UCSD-AML1 (cell line): Measurements from ENCODE around the gene GFRA1.

ENCODE experiments used
- DNase-seq: peaks from one replicate; lab custom pipeline; 2025; ENCODE audit not compliant: unreplicated experiment; lab: John Stamatoyannopoulos, UW

GFRA1 gene

DNA sequence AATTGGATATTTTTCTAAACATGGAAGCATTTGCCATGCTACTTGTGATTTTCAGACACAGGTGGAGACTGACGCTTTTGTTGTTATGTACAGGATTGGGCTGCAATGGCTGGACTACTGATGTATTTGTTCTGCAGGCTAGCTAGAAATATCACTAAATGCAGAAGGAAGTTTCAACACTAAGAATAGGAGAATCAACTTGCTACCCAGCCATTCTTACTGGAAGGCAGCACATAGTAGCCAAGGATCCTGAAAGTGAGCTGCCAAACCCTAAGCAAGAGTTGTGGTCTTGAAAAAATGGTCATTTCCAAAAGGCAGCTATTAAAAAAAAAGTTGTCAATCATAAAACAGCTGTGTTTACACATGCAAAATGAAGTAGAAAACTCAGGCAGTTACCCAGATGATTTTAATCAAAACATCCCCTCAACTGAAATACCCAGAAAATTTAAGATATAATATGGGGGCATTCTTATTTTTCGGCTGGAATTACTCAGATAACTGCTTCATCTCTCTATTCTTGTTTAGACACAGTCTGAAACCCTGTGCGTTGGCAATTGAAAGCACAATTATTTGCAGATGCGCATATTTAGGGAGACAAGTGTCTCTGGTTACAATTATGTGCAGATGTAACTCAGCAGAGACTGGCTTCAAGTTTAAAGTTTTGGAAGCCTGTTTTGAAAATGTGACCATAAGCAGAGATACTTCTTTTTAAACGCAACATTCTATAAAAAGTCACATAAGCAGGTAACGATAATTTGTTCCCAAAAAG, 31.2 kb downstream of the GFRA1 start:
- DNase-seq, result no peak

DNA sequence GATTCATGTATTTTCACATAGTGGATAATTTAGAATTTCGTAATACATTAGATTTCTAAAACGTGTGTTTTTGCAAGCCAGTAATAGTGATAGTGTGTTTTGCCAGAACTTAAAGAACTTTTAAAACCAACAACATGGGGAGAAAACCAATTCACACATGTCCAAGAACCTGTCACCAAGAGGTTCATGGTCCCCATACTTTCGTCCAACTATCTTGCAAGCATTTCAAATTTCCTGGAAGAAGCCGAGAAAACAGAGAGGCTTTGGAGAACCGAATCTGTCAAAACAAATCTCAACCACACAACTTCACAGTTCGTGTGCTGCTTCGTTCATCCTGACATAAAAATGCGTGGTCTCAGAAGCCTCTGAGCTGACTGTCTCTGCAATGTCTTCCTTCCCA, 31.9 kb downstream of the GFRA1 start:
- no peak for DNase-seq

DNA sequence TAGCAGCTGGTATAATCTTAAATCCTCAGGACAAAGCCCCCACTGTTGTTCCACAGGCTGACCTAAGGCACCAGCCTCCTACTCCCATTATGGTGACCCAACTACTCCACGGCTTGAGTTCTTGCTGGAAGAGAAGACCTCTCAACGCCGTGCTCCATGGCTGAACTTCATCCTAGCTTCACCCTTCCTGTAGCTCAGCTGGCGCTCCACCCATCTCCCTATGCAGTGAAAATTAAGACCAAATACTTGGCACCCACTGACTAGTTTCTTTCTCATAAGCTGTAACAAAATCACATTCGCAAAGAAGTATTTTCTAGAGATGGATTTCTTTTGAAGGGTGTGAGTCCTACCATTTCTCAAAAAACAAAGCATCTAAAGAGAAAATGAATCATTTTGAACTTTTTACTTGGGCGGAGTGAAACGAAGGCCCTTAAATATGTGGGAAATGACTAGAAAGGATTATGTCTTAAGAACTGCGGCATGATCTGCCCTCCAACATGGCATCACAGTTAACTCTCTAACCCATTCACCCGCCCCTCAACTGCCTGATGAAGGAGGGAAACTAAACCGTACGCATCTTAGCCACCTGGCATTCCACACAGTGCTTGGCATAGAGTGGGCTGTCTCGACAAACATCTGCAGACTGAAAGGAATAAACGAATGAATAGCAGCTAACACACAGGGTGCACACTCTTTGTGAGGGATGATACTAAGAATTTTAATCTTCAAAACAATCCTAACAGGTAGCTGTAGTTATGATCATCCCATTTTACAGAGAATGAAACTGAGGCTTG, 32.7 kb downstream of the GFRA1 start:
- DNase-seq, result no peak

DNA sequence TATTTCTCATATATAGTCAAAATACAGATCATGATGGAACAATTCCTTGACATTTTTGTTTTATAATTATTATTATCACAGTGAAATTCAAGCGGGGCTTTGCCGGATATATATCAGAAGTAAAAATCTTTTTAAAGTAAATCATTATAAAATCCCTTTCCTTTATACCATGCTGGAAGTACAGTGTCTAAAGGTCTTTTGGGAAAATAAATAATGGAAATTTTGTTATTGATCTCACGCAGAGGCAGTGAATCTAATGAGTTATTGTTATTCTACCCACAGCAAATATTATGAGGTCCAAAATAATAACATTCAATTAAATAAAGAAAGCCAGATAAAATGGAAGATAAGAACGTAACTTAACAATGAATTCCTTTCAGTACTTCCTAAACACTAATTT, 33.8 kb downstream of the GFRA1 start:
- no peak for DNase-seq

DNA sequence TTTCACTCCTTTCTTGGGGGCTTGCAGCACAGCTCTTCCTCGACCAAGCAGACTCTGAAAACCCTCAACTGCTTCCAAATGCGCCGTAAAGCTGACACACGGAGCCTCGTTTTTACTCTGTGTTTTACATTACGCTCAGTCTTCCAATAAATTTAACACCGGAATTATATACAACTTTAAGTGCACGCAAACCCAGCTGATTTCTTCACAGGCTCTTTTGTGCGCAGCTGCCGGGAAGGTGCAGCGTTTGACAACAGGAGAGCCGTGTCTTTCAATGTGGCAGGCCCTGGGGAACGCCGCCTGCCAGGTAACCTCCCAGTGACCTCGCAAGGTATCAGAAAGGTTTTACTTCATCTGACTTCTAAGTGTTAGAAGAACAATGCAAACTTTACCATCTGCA, 35.0 kb downstream of the GFRA1 start:
- DNase-seq, result no peak

DNA sequence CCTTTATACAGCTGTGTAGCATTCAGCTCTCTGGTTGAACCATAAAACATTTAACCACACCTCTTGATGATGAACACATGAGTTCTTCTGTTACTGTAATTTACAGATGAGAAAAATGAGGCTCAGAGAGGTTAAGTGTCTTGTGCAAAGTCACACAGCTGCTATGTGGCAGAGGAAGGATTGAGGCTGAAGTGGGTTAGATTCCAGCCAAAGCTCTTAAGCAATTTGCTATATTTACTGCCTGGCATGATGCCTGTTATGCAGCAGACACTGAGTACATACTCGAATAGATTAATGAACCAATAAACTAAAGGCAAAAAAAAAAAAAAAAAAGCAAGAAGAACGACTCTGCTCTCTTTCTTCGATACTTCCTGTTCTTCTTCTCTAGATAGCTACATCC, 35.7 kb downstream of the GFRA1 start:
- DNase-seq, result no peak

DNA sequence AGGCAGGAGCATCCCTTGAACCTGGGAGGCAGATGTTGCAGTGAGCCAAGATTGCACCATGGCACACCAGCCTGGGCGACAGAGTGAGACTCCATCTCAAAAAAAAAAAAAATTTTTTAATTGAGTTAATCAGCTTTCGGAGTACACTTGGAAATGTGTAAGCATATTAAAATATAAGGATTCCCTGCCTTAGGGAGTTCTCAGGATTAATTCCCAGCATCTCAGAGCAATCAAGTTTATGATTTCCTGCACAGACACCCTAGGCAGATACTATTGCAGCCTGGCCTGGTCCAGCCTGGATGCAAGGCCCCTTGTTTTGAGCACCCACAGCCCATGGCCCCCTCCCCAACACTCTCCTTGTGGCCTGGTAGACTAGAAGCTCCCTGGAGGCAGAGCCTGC, 39.8 kb downstream of the GFRA1 start:
- no peak for DNase-seq

DNA sequence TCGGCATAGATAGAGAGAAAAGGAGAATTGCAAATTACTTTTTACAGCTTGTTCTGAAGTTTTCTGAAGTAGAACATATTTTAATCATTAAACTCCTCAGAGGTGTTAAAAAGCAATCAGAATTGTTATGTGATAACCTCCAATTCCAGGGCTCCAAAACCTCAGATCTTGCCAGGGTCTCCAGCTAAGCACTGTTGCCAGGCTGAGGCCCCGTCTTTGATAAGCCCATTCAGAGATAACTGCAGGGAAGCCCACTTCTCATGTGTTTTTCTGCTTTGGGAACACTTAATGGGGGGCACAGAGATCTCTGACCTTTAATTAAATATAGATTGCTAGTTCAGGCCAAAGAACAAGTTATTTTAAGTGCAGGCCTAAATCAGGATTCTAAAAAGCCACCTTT, 40.4 kb downstream of the GFRA1 start:
- no peak for DNase-seq

DNA sequence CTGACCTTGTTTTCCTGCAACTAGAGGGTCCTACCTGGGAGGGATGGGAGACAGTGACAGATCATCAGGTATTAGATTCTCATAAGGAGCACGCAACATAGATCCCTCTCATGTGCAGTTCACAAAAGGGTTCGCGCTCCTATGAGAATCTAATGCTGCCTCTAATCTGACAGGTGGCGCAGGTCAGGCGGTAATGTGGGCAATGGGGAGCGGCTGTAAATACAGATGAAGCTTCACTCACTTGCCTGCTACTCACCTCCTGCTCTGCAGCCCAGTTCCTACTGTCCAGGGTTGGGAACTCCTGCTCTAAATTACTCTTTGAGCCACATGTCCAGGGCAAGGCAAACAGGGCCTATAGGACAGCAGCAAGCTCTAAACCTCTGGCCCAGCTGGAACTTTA, 46.2 kb downstream of the GFRA1 start:
- DNase-seq, result no peak

DNA sequence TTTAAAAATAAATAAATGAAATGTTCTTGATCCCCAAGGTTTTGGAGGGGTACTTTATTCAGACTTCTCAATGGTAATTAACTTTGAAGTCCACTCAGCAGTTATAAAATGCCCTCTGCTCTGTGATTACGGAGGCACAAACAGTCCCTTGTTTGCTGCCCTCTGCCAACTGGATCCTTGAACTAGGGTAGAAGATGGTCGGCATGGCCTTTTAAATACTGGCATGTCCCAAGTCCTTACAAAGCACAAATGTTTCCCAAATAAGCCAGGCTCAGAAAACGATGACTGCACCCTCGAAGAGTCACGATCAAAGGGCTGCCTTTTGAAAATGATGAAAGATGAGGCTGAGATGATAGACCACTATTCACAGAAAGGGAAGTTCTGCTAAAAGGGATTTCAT, 47.0 kb downstream of the GFRA1 start:
- no peak for DNase-seq

DNA sequence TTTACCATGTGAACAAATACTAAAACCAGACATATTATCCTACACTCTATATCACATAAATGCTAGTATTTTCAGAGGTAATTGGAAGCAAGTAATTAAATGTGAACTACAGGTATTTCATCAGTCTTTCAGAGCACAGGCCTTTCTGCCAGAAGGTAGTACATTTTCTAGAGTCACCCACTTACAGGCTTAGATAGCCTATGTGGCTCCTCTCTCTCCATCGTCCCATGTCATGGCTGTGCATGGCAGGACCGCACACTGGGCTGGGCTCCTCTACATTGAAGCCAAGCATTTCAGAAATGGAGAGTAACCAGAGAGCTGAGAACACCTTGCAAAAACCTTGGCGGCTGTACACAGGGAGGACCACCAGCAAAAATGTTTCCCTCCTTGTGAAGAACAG, 49.7 kb downstream of the GFRA1 start:
- DNase-seq, result no peak

DNA sequence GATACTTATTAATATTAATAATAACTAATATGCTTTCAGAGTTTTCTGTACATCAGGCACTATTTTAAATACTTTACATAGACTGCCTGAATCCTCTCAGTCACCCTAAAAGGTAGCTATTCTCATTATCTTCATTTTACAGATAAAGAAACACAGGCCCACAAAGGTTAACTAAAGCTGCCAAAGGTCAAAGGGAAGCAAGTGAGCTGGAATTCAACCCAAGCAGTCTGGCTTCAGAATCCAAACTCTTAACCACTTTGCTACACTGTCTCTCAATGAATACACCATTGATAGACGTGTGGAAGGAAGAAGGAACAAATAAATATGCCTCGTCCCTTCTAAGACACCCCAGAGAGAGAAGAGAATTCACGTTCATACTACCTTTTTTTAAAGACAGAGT, 52.0 kb downstream of the GFRA1 start:
- no peak for DNase-seq

DNA sequence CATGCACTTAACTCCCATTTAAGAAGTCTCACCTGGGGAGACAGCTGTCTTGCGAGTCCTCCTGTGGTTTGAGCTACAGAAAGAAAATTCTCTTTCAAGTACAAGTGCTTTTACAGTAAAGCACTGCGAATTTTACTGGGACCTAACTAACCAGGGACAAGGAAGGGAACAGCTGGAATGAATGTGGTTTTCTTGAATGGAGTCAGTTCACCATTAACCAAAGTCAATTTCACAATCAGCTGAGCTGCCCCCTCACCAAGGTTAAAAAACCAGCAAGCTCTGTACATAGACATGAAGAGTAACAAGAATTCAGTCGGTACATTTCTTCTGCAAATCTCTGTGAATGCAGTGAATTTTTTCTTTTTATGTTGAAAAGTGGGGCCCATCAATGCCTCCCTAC, 56.3 kb downstream of the GFRA1 start:
- DNase-seq, result no peak

DNA sequence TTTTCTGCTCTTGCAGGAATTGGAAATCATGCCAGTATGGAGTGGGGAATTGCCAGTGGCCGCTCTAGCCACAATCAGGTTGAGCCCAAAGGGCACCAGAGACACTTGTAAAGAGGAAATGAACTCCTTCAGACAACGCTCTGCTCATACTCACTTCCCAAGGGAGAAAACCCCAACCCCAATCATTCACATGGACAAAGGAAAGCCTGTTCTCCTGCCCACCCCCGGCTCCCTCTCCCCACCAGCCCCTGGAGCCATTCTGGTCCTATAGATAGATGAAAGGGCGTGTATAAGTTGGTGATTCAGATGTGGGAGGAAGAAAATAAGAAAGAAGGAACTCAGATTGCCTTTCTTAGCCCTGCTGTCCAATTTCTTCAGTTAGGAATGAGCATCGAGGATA, 57.4 kb downstream of the GFRA1 start:
- no peak for DNase-seq

DNA sequence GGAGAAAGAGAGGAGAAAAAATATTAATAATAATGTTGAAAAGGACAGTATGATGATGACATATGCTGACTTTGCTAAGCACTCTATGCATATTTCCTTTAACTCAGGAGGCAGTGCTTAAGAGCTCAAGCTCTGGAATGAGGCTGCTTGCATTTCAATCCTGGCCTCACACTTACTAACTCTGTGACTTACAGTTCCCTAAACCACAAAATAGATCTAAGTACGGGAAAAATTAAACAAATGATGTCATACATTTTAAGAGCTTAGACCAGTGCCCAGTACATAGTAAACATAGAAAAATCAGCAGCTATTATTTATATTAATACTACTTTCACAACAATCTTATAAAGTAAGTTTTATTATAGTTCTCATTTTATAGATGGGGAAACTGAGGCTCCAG, 61.3 kb downstream of the GFRA1 start:
- DNase-seq, result no peak

DNA sequence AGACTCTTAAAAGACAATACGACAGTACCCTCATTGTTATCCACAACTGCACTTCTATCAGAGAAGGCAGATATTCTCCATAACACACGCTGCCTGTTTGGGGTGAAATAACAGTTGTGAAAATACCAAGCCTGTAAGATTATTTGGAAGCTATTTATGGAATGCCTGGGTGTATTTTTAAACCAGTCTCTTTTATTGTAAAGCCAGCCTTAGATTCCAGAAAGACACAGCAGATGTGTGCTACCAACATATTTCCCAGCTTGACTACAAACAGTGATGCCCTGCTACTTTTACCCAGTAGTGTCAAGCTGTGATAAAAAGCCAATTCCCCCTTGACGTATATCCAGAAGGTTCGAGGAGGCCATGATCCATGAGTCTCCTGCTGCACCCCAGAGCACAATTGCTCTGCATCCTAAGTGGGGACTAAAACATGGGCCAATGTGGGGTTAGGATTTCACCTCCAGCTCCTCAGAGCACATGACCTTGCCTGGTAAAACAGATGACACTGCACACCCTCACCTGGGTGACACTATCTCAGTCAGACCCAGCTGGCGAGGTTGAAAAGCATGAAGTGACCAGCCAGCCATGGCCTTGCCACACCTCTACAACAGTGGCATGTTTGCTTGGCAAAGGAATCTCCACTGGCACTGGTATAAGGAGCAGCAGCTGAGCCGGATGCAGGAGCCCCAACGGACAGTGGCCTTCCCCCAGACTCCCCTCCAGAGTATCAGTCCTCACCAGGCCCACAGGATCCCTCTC, 62.2 kb downstream of the GFRA1 start:
- DNase-seq, result no peak

DNA sequence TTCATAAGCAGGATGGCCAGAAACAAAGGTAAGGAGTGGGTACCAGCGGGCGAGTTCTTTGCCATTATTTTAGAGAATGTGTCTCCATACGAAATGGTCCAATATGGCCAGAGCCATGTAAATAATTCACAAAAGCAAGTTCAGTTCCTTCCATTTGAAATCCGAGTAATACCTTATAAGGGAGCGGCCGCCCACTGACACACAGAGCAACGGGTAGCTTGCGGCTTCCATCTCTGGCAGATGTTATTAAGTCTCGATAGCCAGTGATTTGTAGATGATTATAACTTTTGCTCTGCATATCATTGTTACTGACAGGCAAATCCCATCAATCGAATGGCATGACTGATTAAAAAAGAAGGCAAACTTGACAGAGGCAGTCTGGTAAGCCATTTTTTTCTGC, 63.2 kb downstream of the GFRA1 start:
- no peak for DNase-seq

DNA sequence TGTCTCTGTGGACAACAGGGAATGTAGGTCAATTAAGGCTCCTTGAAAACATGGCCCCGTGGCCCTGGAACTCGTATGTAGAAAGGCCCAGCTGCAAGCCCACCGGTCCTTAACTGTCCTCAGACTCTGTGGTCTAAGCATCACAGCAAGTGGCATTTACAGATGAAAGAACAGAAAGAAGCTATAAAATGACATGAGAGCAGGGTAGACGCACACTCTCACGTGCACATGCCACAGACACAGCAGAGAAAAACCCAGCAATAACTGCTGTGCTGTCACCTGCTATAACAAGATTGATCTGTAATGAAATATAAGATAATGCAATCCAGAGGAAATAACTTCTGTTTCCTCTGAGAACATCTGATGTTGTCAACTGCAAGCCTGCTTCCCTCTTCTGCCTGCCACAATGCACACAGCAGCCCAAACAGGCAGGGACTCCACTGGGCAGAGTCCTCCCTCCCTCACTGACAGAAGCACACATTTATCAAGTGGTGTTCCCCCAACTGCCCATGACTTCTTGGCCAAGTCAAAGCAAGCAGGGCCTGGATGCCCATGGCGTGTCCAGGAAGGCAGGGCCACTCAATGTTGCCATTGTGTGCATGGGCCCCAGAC, 63.9 kb downstream of the GFRA1 start:
- peak; percentile 47 for DNase-seq

DNA sequence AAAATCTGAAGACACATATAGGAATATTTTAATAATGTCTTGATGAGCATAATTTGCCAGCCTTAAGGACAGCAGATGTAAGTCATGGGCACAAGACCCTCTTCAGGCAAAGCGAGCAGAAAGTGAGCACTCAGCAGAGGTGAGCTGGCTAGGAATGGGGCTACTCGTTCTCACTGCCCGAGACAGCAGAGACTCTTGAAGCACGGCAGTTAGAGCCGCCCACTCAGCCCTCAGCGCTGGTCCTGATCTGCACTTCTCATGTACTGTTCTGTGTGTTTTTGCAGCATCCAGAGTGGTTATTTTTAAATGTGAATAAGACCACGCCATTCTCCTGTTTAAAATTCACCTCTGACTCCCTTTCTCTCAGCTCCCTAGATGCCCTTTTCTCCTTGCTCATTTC, 65.3 kb downstream of the GFRA1 start:
- DNase-seq, result no peak

DNA sequence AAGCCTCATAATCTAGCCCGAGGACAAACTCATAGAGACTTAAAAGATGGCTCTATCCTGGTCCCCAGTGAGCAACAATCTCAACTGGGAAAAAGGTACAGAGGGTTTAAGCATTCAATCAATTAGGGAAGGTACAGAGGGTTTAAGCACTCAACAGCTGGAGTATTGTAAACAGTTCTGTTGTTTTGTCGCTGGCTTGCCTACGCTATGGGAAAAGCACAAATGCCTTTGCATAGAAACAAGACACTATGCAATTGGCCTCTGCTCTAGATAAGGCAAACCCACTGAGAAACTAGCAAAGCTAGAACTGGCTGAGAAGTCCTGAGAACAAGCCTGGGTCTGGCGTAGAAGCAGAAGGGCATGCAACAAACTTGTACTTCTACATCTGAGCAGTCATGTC, 69.3 kb downstream of the GFRA1 start:
- DNase-seq, result no peak

DNA sequence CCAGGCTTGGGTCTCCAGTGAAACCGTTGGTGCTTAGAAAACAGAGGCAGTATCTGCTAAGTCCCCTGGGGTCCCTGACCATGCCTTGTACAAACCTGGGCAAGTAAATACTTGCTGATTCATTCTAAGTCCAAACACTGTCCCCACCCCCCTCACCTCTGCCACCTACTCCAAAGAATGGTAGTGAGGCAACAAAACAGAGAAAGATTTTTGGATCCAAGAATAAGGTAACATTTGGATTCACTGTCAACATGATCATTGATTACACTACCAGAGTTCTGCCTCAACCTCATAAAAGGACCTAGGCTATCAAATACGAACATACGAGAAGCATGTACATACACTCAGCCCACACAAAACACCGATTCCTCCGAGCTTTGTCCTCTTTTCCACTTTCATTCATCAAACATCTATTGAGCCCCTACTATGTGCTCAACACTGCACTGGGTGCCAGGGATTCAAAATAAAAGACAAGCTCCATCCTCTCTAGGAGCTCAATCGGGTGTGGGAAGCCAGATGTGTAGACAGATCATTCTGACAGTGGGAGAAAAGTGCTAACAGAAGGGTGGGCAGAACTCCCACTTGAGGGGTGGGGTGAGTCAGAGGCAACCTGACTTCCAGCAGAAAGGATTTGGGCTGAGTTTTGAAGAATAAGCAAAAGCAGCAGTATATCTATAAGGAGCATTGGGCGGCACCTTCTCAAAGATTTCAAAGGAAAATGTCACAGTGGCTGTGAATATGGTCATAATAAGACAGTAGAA, 71.2 kb downstream of the GFRA1 start:
- no peak for DNase-seq
